Prostate gland (tissue), 2 donors: ENCODE measurements around the gene ATP7A. TPM values are rescaled to one million over a fixed set of nuclear protein-coding genes. Genes with fewer than 3 reads are reported as not detected.
"Not testable (repeated sequence)": the region's sequence is repeated elsewhere in the genome, so short reads cannot be mapped to it uniquely, and the experiment has no call there.

Experiments
- DNase-seq: peaks from one replicate; pipeline ENCODE4 v3.0.0-alpha.2; 2019; ENCODE audit warnings: low spot score
- H3K27ac ChIP-seq, 2 donors: fragments of 200-600 bp; sonication (generic); 2 replicates each; pipeline ENCODE4 v1.5.1; 2017 to 2019
- H3K27me3 ChIP-seq: fragments of 200-600 bp; sonication (generic); replicated peaks from 2 replicates; pipeline ENCODE4 v1.5.1; 2019; ENCODE audit not compliant: insufficient read depth
- H3K36me3 ChIP-seq, 2 donors: fragments of 200-600 bp; sonication (generic); 1 replicate in 1 of 2; 2 replicates in 1 of 2; pipeline versions ENCODE4 v1.5.1 to v1.8.1; 2017 to 2019
- H3K4me1 ChIP-seq: fragments of 200-600 bp; sonication (generic); replicated peaks from 2 replicates; pipeline ENCODE4 v1.5.1; 2019
- H3K4me3 ChIP-seq, 2 donors: fragments of 200-600 bp; sonication (generic); 2 replicates each; pipeline ENCODE4 v1.5.1; 2017 to 2019
- H3K9me3 ChIP-seq: fragments of 200-600 bp; sonication (generic); 2 replicates; pipeline ENCODE4 v1.5.1; 2017
- CTCF ChIP-seq, 4 experiments: fragments of 200-600 bp in 2 of 4; fragments of 450-650 bp in 2 of 4; sonication (generic) in 2 of 4; IDR thresholded peaks; 1 replicate in 3 of 4; 2 replicates in 1 of 4; pipeline ENCODE4 v1.5.1; 2016 to 2019; ENCODE audit warnings: antibody characterized with exemption in 4 of 4, mild to moderate bottlenecking in 2 of 4, moderate library complexity in 2 of 4
- POLR2A ChIP-seq: fragments of 450-650 bp; IDR thresholded peaks from one replicate; pipeline ENCODE4 v1.6.1; 2016; ENCODE audit warnings: antibody characterized with exemption, mild to moderate bottlenecking
- POLR2AphosphoS5 ChIP-seq: sonication (generic); formaldehyde crosslinking; IDR thresholded peaks from one replicate; pipeline ENCODE4 v1.6.1; 2017; ENCODE audit warnings: antibody characterized with exemption
- WGBS: methylation state at CpG from one replicate; pipeline ENCODE4 v1.1.5; 2018; 5-methylcytosine and 5-hydroxymethylcytosine counted together
- intact Hi-C: fragments of 100-400 bp; cut with DNase I; formaldehyde crosslinking; loops from one replicate; pipeline ENCODE4 v1.14.2; 2022
- total RNA-seq, 2 donors: library from RNA; depleted of rRNA; stranded (reverse); fragments of >200 nt; gene quantifications; one replicate each; pipeline ENCODE4 v1.1.0, GENCODE V29; 2016

The ATP7A gene
- total RNA-seq, 2 donors from 2014 or later, result 9.8 to 15.1 TPM

GRCh38 chrX:77917294-77917933 is 6.9 kb downstream of the ATP7A start:
- intact Hi-C loops, result loop anchor here (10.0 kb wide), 1 partner anchor 107 kb away; no protein-coding TSS in a partner anchor
- Histone ChIP-seq H3K9me3 (no peaks in the 10 kb centered on the region), H3K27ac (no peak overlapping the region), H3K4me1 (no peaks in the 10 kb centered on the region), H3K36me3 (no peaks in the 10 kb centered on the region), H3K4me3 (no peak overlapping the region), H3K27me3 (no peaks in the 10 kb centered on the region)
- DNase-seq, result no peak
- no peak for TF ChIP-seq CTCF (IDR thresholded peaks at IDR 0.05)
- no peak for TF ChIP-seq POLR2AphosphoS5
- TF ChIP-seq POLR2A, result no peak
- WGBS, result 63% methylated on average over 2 of the region's 2 CpGs

- intact Hi-C loops, result loop anchor here (10.0 kb wide), 1 partner anchor 106 kb away; no protein-coding TSS in a partner anchor
- no peaks in the 10 kb centered on the region for H3K4me1 ChIP-seq
Observed at GRCh38 chrX:77918568-77918967, 8.1 kb downstream of the ATP7A start.

GRCh38 chrX:77919370-77919769 is 8.9 kb downstream of the ATP7A start:
- DNase-seq, H3K4me3 ChIP-seq, H3K27me3 ChIP-seq, H3K27ac ChIP-seq, H3K4me1 ChIP-seq, H3K9me3 ChIP-seq, H3K36me3 ChIP-seq: not testable (repeated sequence)
- intact Hi-C loops, result loop anchor here (10.0 kb wide), 1 partner anchor 105 kb away; no protein-coding TSS in a partner anchor
- WGBS, result 80% methylated on average over 5 of the region's 6 CpGs

More at GRCh38 chrX:77918568-77918967, 8.1 kb downstream of the ATP7A start:
- DNase-seq, result no peak
- no peak overlapping the region for H3K27ac ChIP-seq
- H3K9me3 ChIP-seq, result no peaks in the 10 kb centered on the region
- H3K36me3 ChIP-seq, result no peaks in the 10 kb centered on the region
- H3K27me3 ChIP-seq, result no peaks in the 10 kb centered on the region
- TF ChIP-seq CTCF (IDR thresholded peaks at IDR 0.05) (no peak), POLR2AphosphoS5 (no peak), POLR2A (no peak)
- WGBS, result 24% methylated on average over 3 of the region's 3 CpGs
- H3K4me3 ChIP-seq, result no peak overlapping the region

GRCh38 chrX:77922787-77923186 is 12.3 kb downstream of the ATP7A start:
- Histone ChIP-seq H3K4me1 (no peaks in the 10 kb centered on the region), H3K4me3 (no peak overlapping the region), H3K36me3 (no peaks in the 10 kb centered on the region), H3K9me3 (no peaks in the 10 kb centered on the region), H3K27me3 (no peaks in the 10 kb centered on the region), H3K27ac (no peak overlapping the region)
- no peak for DNase-seq
- intact Hi-C loops, result no loop called here
- no peak for TF ChIP-seq POLR2AphosphoS5
- no peak for TF ChIP-seq POLR2A
- TF ChIP-seq CTCF (IDR thresholded peaks at IDR 0.05), result no peak

GRCh38 chrX:77924320-77924859 is 13.9 kb downstream of the ATP7A start:
- intact Hi-C loops, result no loop called here
- Histone ChIP-seq H3K27me3 (no peaks in the 10 kb centered on the region), H3K9me3 (no peaks in the 10 kb centered on the region), H3K27ac (no peak overlapping the region), H3K36me3 (no peaks in the 10 kb centered on the region), H3K4me1 (no peaks in the 10 kb centered on the region), H3K4me3 (no peak overlapping the region)
- no peak for DNase-seq
- 93% methylated on average over 8 of the region's 8 CpGs for WGBS
- TF ChIP-seq CTCF (IDR thresholded peaks at IDR 0.05), result no peak
- no peak for TF ChIP-seq POLR2AphosphoS5
